Activated CD8-positive, alpha-beta T cell treated with anti-CD3 and anti-CD28 coated beads, Interleukin-2, amount 10 ng/mL, durations not matched to agents 7 days and 5 days (primary cell): ENCODE measurements around the gene CLIP1. TPM values are rescaled to one million over a fixed set of nuclear protein-coding genes. Genes with fewer than 3 reads are reported as not detected.
"Not testable (repeated sequence)": the region's sequence is repeated elsewhere in the genome, so short reads cannot be mapped to it uniquely, and the experiment has no call there.

Source experiments
- ATAC-seq: fragments of 150-1000 bp; cut with Tn5 transposase; one replicate; pipeline ENCODE4 v1.10.0; 2021; ENCODE audit warnings: moderate library complexity
- CTCF ChIA-PET: fragments of 350-600 bp; sonication (Branson Sonifier 250); formaldehyde crosslinking; loops from one replicate; lab custom pipeline; 2021; ENCODE audit warnings: antibody characterized with exemption; lab: Charles Lee
- POLR2A ChIA-PET: fragments of 350-600 bp; sonication (Branson Sonifier 250); formaldehyde crosslinking; loops from one replicate; lab custom pipeline; 2021; ENCODE audit warnings: antibody characterized with exemption; lab: Charles Lee
- DNase-seq: peaks from one replicate; pipeline ENCODE4 v3.0.0-alpha.2; 2020
- H3K27ac Mint-ChIP-seq: one replicate; pipeline ENCODE4 v1.8.0; 2021; ENCODE audit warnings: mild to moderate bottlenecking, mixed read lengths
- H3K27me3 Mint-ChIP-seq: one replicate; pipeline ENCODE4 v1.8.0; 2021; ENCODE audit warnings: low read depth, mixed read lengths
- H3K36me3 Mint-ChIP-seq: one replicate; pipeline ENCODE4 v1.8.0; 2021; ENCODE audit warnings: low read depth, mixed read lengths
- H3K4me1 Mint-ChIP-seq: one replicate; pipeline ENCODE4 v1.8.0; 2021; ENCODE audit warnings: low read depth, mixed read lengths
- H3K4me3 Mint-ChIP-seq: one replicate; pipeline ENCODE4 v1.8.0; 2021; ENCODE audit warnings: mild to moderate bottlenecking, mixed read lengths
- H3K9me3 Mint-ChIP-seq: one replicate; pipeline ENCODE4 v1.8.0; 2022; ENCODE audit warnings: mixed read lengths; ENCODE audit not compliant: insufficient read depth
- total RNA-seq, 2 experiments: library from RNA; stranded (reverse); gene quantifications; one replicate each; pipeline ENCODE4 v1.2.3, GENCODE V29; 2021

Gene CLIP1
- total RNA-seq, 2 experiments from 2014 or later, result 61.4 to 63.2 TPM

- no peaks in the 10 kb centered on the region for H3K9me3 Mint-ChIP-seq
- peaks cover 16% of the 10 kb centered on the region for H3K36me3 Mint-ChIP-seq
- no peak overlapping the region for H3K27ac Mint-ChIP-seq
- no peaks in the 10 kb centered on the region for H3K4me1 Mint-ChIP-seq
- no peaks in the 10 kb centered on the region for H3K27me3 Mint-ChIP-seq
- ChIA-PET POLR2A (no interaction called here), CTCF (interaction anchor here (1.0 kb wide), 1 partner anchor 85 kb away, joined by 3 read pairs; no protein-coding TSS in a partner anchor)
- DNase-seq, result no peak
- ATAC-seq, result no peak
- H3K4me3 Mint-ChIP-seq, result no peak overlapping the region
Measured at GRCh38 chr12:122275459-122275858, 147.0 kb downstream of the CLIP1 start.

GRCh38 chr12:122266230-122266901 is 156.1 kb downstream of the CLIP1 start, which contains the start of gene VPS33A:
TSS of gene VPS33A (minus strand) at chr12:122266494. CDS start at chr12:122266408, 86 bp downstream.
- H3K27ac Mint-ChIP-seq, result peak within 1 kb of the TSS; percentile 97
- peaks cover 22% of the 10 kb centered on the region for H3K36me3 Mint-ChIP-seq
- CTCF ChIA-PET, result interaction anchor here (0.6 to 1.8 kb wide), 9 partner anchors 22 to 211 kb away, joined by 3 to 6 read pairs (median 4); partner anchors contain the start of gene DIABLO
- peaks cover 3% of the 10 kb centered on the region for H3K27me3 Mint-ChIP-seq
- H3K4me3 Mint-ChIP-seq, result peak within 1 kb of the TSS; percentile 94
- ATAC-seq (peak; percentile 88), DNase-seq (peak; percentile 96)
- H3K4me1 Mint-ChIP-seq, result peaks cover 21% of the 10 kb centered on the region
- H3K9me3 Mint-ChIP-seq, result no peaks in the 10 kb centered on the region
- POLR2A ChIA-PET, result interaction anchor here (0.7 to 1.1 kb wide), 4 partner anchors 24 to 966 kb away, joined by 3 to 10 read pairs (median 4); partner anchors contain the start of gene DIABLO

GRCh38 chr12:122265886-122266229 is 156.6 kb downstream of the CLIP1 start:
- CTCF ChIA-PET, result interaction anchor here (1.3 to 1.8 kb wide), 2 partner anchors 21 to 58 kb away, joined by 3 to 5 read pairs; no protein-coding TSS in a partner anchor
- H3K27me3 Mint-ChIP-seq, result peaks cover 3% of the 10 kb centered on the region
- peak overlapping the region; percentile 94 for H3K4me3 Mint-ChIP-seq
- POLR2A ChIA-PET, result interaction anchor here (0.5 kb wide), 1 partner anchor 194 kb away, joined by 3 read pairs; no protein-coding TSS in a partner anchor
- H3K27ac Mint-ChIP-seq, result peak overlapping the region; percentile 97
- DNase-seq (peak; percentile 59), ATAC-seq (peak; percentile 59)
- peaks cover 21% of the 10 kb centered on the region for H3K4me1 Mint-ChIP-seq
- H3K9me3 Mint-ChIP-seq, result no peaks in the 10 kb centered on the region
- H3K36me3 Mint-ChIP-seq, result peaks cover 27% of the 10 kb centered on the region

GRCh38 chr12:122265476-122265875 is 157.0 kb downstream of the CLIP1 start:
- Mint-ChIP-seq H3K27ac (peak overlapping the region; percentile 97), H3K4me3 (peak overlapping the region; percentile 94), H3K36me3 (peaks cover 29% of the 10 kb centered on the region), H3K27me3 (peaks cover 3% of the 10 kb centered on the region), H3K4me1 (peaks cover 21% of the 10 kb centered on the region), H3K9me3 (no peaks in the 10 kb centered on the region)
- DNase-seq, result peak; percentile 38
- POLR2A ChIA-PET, result interaction anchor here (0.5 kb wide), 1 partner anchor 194 kb away, joined by 3 read pairs; no protein-coding TSS in a partner anchor
- peak; percentile 14 for ATAC-seq
- CTCF ChIA-PET, result no interaction called here

DNA sequence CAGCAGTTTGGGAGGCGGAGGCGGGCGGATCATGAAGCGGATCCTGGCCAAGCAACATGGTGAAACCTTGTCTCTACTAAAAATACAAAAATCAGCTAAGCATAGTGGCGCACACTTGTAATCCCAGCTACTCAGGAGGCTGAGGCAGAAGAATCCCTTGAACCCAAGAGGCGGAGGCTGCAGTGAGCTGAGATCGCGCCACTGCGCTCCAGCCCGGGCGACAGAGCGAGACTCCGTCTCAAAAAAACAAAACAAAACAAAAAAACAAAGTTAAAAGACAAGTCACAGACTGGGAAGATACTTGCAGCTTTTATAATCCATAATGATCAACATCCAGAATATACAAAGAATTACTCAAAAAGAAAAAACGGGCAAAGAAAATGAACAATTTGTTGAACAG is 161.7 kb downstream of the CLIP1 start:
- H3K27ac Mint-ChIP-seq, ATAC-seq, H3K4me3 Mint-ChIP-seq, H3K27me3 Mint-ChIP-seq, H3K9me3 Mint-ChIP-seq, DNase-seq: not testable (repeated sequence)
- POLR2A ChIA-PET, result interaction anchor here (0.6 kb wide), 1 partner anchor 29 kb away, joined by 4 read pairs; no protein-coding TSS in a partner anchor
- Mint-ChIP-seq H3K36me3 (peaks cover 43% of the 10 kb centered on the region), H3K4me1 (peaks cover 11% of the 10 kb centered on the region)
- CTCF ChIA-PET, result interaction anchor here (0.9 kb wide), 1 partner anchor 95 kb away, joined by 3 read pairs; no protein-coding TSS in a partner anchor

- H3K27me3 Mint-ChIP-seq, H3K4me1 Mint-ChIP-seq, H3K9me3 Mint-ChIP-seq, DNase-seq, H3K4me3 Mint-ChIP-seq, ATAC-seq, POLR2A ChIA-PET, CTCF ChIA-PET, H3K27ac Mint-ChIP-seq: not testable (repeated sequence)
- peaks cover 43% of the 10 kb centered on the region for H3K36me3 Mint-ChIP-seq
Measured at GRCh38 chr12:122258939-122259338, 163.5 kb downstream of the CLIP1 start.

GRCh38 chr12:122258462-122258861 is 164.0 kb downstream of the CLIP1 start:
- not testable (repeated sequence) for H3K4me3 Mint-ChIP-seq, H3K27ac Mint-ChIP-seq
- peaks cover 43% of the 10 kb centered on the region for H3K36me3 Mint-ChIP-seq

GRCh38 chr12:122250536-122250935 is 171.9 kb downstream of the CLIP1 start:
- Mint-ChIP-seq H3K36me3 (peaks cover 23% of the 10 kb centered on the region), H3K27me3 (no peaks in the 10 kb centered on the region), H3K27ac (no peak overlapping the region), H3K4me1 (peaks cover 4% of the 10 kb centered on the region), H3K9me3 (no peaks in the 10 kb centered on the region), H3K4me3 (no peak overlapping the region)
- DNase-seq (no peak), ATAC-seq (no peak)
- ChIA-PET POLR2A (no interaction called here), CTCF (no interaction called here)

More at GRCh38 chr12:122258462-122258861, 164.0 kb downstream of the CLIP1 start:
- DNase-seq, H3K9me3 Mint-ChIP-seq, POLR2A ChIA-PET, ATAC-seq, H3K27me3 Mint-ChIP-seq, H3K4me1 Mint-ChIP-seq: not testable (repeated sequence)
- CTCF ChIA-PET, result interaction anchor here (1.0 kb wide), 1 partner anchor 63 kb away, joined by 3 read pairs; no protein-coding TSS in a partner anchor

- no peak for DNase-seq
- H3K27ac Mint-ChIP-seq, result no peak overlapping the region
- peaks cover 23% of the 10 kb centered on the region for H3K36me3 Mint-ChIP-seq
- H3K27me3 Mint-ChIP-seq, result no peaks in the 10 kb centered on the region
- POLR2A ChIA-PET, result no interaction called here
- H3K4me3 Mint-ChIP-seq, result no peak overlapping the region
- peaks cover 7% of the 10 kb centered on the region for H3K4me1 Mint-ChIP-seq
- H3K9me3 Mint-ChIP-seq, result no peaks in the 10 kb centered on the region
- CTCF ChIA-PET, result no interaction called here
- ATAC-seq, result no peak
Measured at GRCh38 chr12:122250047-122250446, 172.4 kb downstream of the CLIP1 start.

DNA sequence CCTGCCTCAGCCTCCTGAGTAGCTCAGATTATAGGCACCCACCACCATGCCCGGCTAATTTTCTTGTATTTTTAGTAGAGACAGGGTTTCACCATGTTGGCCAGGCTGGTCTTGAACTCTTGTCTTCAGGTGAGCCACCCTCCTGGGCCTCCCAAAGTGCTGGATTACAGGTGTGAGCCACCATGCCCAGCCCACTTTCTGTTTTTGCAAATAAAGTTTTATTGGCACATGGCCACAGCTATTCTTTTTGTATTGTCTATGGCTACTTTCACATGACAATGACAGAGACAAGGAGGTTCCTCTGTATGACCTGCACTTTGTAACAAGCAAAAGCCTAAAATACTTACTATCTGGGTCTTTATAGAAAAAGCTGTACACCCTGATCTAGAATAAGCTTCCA is 176.9 kb downstream of the CLIP1 start:
- ATAC-seq (no peak), DNase-seq (no peak)
- Mint-ChIP-seq H3K9me3 (no peaks in the 10 kb centered on the region), H3K27me3 (no peaks in the 10 kb centered on the region), H3K4me3 (peak overlapping the region; percentile 8), H3K27ac (peak overlapping the region; percentile 55), H3K4me1 (peaks cover 19% of the 10 kb centered on the region), H3K36me3 (peaks cover 33% of the 10 kb centered on the region)
- ChIA-PET CTCF (interaction anchor here (0.9 to 1.7 kb wide), 6 partner anchors 17 to 91 kb away, joined by 3 to 6 read pairs (median 4); partner anchors contain the start of gene VPS33A), POLR2A (interaction anchor here (0.6 to 2.1 kb wide), 2 partner anchors 18 to 231 kb away, joined by 4 to 22 read pairs; partner anchors contain the start of gene DIABLO)

GRCh38 chr12:122244565-122245371 is 177.7 kb downstream of the CLIP1 start:
- peaks cover 27% of the 10 kb centered on the region for H3K36me3 Mint-ChIP-seq
- CTCF ChIA-PET, result interaction anchor here (0.7 to 1.7 kb wide), 12 partner anchors 15 to 155 kb away, joined by 3 to 6 read pairs (median 4); partner anchors contain the start of gene VPS33A
- peak overlapping the region; percentile 63 for H3K4me3 Mint-ChIP-seq
- no peaks in the 10 kb centered on the region for H3K27me3 Mint-ChIP-seq
- POLR2A ChIA-PET, result interaction anchor here (0.6 to 2.1 kb wide), 2 partner anchors 18 to 403 kb away, joined by 4 to 22 read pairs; partner anchors contain the start of gene DIABLO
- H3K9me3 Mint-ChIP-seq, result no peaks in the 10 kb centered on the region
- ATAC-seq (peak; percentile 71), DNase-seq (peak; percentile 27)
- H3K4me1 Mint-ChIP-seq, result peaks cover 19% of the 10 kb centered on the region
- H3K27ac Mint-ChIP-seq, result peak overlapping the region; percentile 84
